PC-3 (cell line): ENCODE data around the gene ACAD10. TPM values are rescaled to one million over a fixed set of nuclear protein-coding genes. Genes with fewer than 3 reads are reported as not detected.
"Not testable (repeated sequence)": the region's sequence is repeated elsewhere in the genome, so short reads cannot be mapped to it uniquely, and the experiment has no call there.

Experiments used
- ATAC-seq: fragments of 200-7000 bp; cut with Tn5 transposase; 2 replicates; pipeline ENCODE4 v1.9.1; 2020; ENCODE audit warnings: mild to moderate bottlenecking, moderate library complexity
- BruUV-seq: library from RNA; stranded (reverse); fragments of 400-500 nt; replicated peaks from 2 replicates; lab custom pipeline; 2021; lab: Mats Ljungman, UMichigan
- CTCF ChIA-PET: fragments of 300-600 bp; sonication (Branson Sonifier 250); formaldehyde crosslinking; loops from one replicate; lab custom pipeline; 2022; ENCODE audit warnings: antibody characterized with exemption; lab: Charles Lee
- POLR2A ChIA-PET: fragments of 300-600 bp; sonication (Branson Sonifier 250); formaldehyde crosslinking; loops from one replicate; lab custom pipeline; 2022; ENCODE audit warnings: antibody characterized with exemption; ENCODE audit not compliant: unreplicated experiment; lab: Charles Lee
- DNase-seq: peaks from one replicate; pipeline ENCODE4 v3.0.0-alpha.2; 2015
- H2AFZ ChIP-seq: fragments of 300-600 bp; sonication (generic); 2 replicates; pipeline ENCODE4 v1.6.0; 2016; ENCODE audit warnings: antibody characterized with exemption, low read length
- H3F3A ChIP-seq: fragments of 300-600 bp; sonication (generic); one replicate; pipeline ENCODE4 v1.6.0; 2017; ENCODE audit warnings: antibody characterized with exemption, low read length, control low read depth, mild to moderate bottlenecking; ENCODE audit not compliant: unreplicated experiment
- H3K27ac ChIP-seq: fragments of 300-600 bp; sonication (generic); 2 replicates; pipeline ENCODE4 v1.5.1; 2016; ENCODE audit warnings: mild to moderate bottlenecking, low read length
- H3K27me3 ChIP-seq: fragments of 300-600 bp; sonication (generic); 2 replicates; pipeline ENCODE4 v1.6.1; 2016; ENCODE audit warnings: low read length, mixed read lengths
- H3K36me3 ChIP-seq: fragments of 300-600 bp; sonication (generic); 2 replicates; pipeline ENCODE4 v1.6.1; 2016; ENCODE audit warnings: low read depth, mixed run types, low read length, mixed read lengths
- H3K4me1 ChIP-seq: fragments of 300-600 bp; sonication (generic); 2 replicates; pipeline ENCODE4 v1.5.1; 2016; ENCODE audit warnings: low read length; ENCODE audit not compliant: insufficient read depth
- H3K4me2 ChIP-seq: fragments of 300-600 bp; sonication (generic); 2 replicates; pipeline ENCODE4 v1.6.0; 2016; ENCODE audit warnings: low read length
- H3K4me3 ChIP-seq: fragments of 300-600 bp; sonication (generic); 2 replicates; pipeline ENCODE4 v1.5.1; 2016; ENCODE audit warnings: mild to moderate bottlenecking, low read length, mixed read lengths
- H3K79me2 ChIP-seq: fragments of 300-600 bp; sonication (generic); 2 replicates; pipeline ENCODE4 v1.6.1; 2017; ENCODE audit warnings: low read length, mixed read lengths
- H3K9ac ChIP-seq: fragments of 300-600 bp; sonication (generic); 2 replicates; pipeline ENCODE4 v1.6.0; 2016; ENCODE audit warnings: mild to moderate bottlenecking, low read length
- H3K9me2 ChIP-seq: fragments of 300-600 bp; sonication (generic); replicated peaks from 2 replicates; pipeline ENCODE4 v1.6.1; 2016; ENCODE audit warnings: mixed run types, low read length, mixed read lengths
- H3K9me3 ChIP-seq: fragments of 300-600 bp; sonication (generic); 2 replicates; pipeline ENCODE4 v1.6.1; 2016; ENCODE audit warnings: low read length, mixed read lengths
- H4K20me1 ChIP-seq: fragments of 300-600 bp; sonication (generic); 2 replicates; pipeline ENCODE4 v1.6.1; 2016; ENCODE audit warnings: low read length, mixed read lengths
- CTCF ChIP-seq: fragments of 300-600 bp; sonication (generic); conservative IDR thresholded peaks from 2 replicates; pipeline ENCODE4 v1.5.1; 2017; ENCODE audit warnings: antibody characterized with exemption, low read depth, mild to moderate bottlenecking, low read length
- EZH2 ChIP-seq: fragments of 300-600 bp; sonication (generic); IDR thresholded peaks from one replicate; pipeline ENCODE4 v1.6.1; 2017; ENCODE audit warnings: antibody characterized with exemption, mild to moderate bottlenecking, low read length; ENCODE audit not compliant: unreplicated experiment
- EZH2phosphoT487 ChIP-seq: fragments of 300-600 bp; sonication (generic); IDR thresholded peaks from 2 replicates; pipeline ENCODE4 v1.6.1; 2018; ENCODE audit warnings: mild to moderate bottlenecking, antibody characterized with exemption, low read length, borderline replicate concordance
- intact Hi-C: fragments of 100-400 bp; cut with micrococcal nuclease; formaldehyde crosslinking; loops from 2 replicates; pipeline ENCODE4 v1.9.0; 2023
- total RNA-seq: library from RNA; depleted of rRNA; stranded (reverse); fragments of >200 nt; gene quantifications from 2 replicates; pipeline ENCODE4 v1.2.3, GENCODE V29; 2014

ACAD10 gene
- total RNA-seq, 1 experiment from 2014 or later: 27.4 TPM

GRCh38 chr12:111733340-111733915 is 47.6 kb downstream of the ACAD10 start:
- H3F3A ChIP-seq: no peaks in the 10 kb centered on the region
- peaks cover 3% of the 10 kb centered on the region; the same call in 1 of the 2 replicates for H3K36me3 ChIP-seq
- TF ChIP-seq EZH2phosphoT487 (no peak), EZH2 (no peak), CTCF (no peak)
- no peak overlapping the region for H3K9ac ChIP-seq
- DNase-seq (no peak), ATAC-seq (no peak)
- H3K27me3 ChIP-seq: no peaks in the 10 kb centered on the region
- intact Hi-C loops: no loop called here
- ChIA-PET CTCF (no interaction called here), POLR2A (no interaction called here)
- no peaks in the 10 kb centered on the region for H3K79me2 ChIP-seq
- H3K4me3 ChIP-seq: no peak overlapping the region
- H3K9me3 ChIP-seq: no peaks in the 10 kb centered on the region
- BruUV-seq: no TSS peak
- no peaks in the 10 kb centered on the region for H3K9me2 ChIP-seq
- H2AFZ ChIP-seq: no peak overlapping the region
- no peak overlapping the region for H3K27ac ChIP-seq
- no peaks in the 10 kb centered on the region for H3K4me1 ChIP-seq
- no peaks in the 10 kb centered on the region for H4K20me1 ChIP-seq
- no peak overlapping the region for H3K4me2 ChIP-seq

- H4K20me1 ChIP-seq, H3K79me2 ChIP-seq, H3K27me3 ChIP-seq, H2AFZ ChIP-seq, H3K4me2 ChIP-seq, ATAC-seq, H3K9me3 ChIP-seq, H3K4me3 ChIP-seq, H3K36me3 ChIP-seq, H3K9ac ChIP-seq, BruUV-seq, DNase-seq, H3K9me2 ChIP-seq, intact Hi-C loops, H3K27ac ChIP-seq, POLR2A ChIA-PET, CTCF ChIA-PET, H3F3A ChIP-seq: not testable (repeated sequence)
- H3K4me1 ChIP-seq: peaks cover 14% of the 10 kb centered on the region
Observed at GRCh38 chr12:111739524-111739923, 53.7 kb downstream of the ACAD10 start.

GRCh38 chr12:111741235-111741812 is 55.5 kb downstream of the ACAD10 start:
- H3K36me3 ChIP-seq: peaks cover 11% of the 10 kb centered on the region; the same call in 1 of the 2 replicates
- no peaks in the 10 kb centered on the region for H3K79me2 ChIP-seq
- BruUV-seq: no TSS peak
- H3K27ac ChIP-seq: peak overlapping the region; percentile 19
- no peaks in the 10 kb centered on the region for H3K9me2 ChIP-seq
- ChIA-PET POLR2A (interaction anchor here (0.5 kb wide), 1 partner anchor 45 kb away, joined by 8 read pairs; no protein-coding TSS in a partner anchor), CTCF (interaction anchor here (0.5 to 1.4 kb wide), 3 partner anchors 11 to 72 kb away, joined by 4 to 13 read pairs (median 7); no protein-coding TSS in a partner anchor)
- no peaks in the 10 kb centered on the region for H3F3A ChIP-seq
- H3K4me1 ChIP-seq: peaks cover 14% of the 10 kb centered on the region
- no peaks in the 10 kb centered on the region for H3K9me3 ChIP-seq
- ATAC-seq (peak; percentile 92), DNase-seq (peak; percentile 61)
- H4K20me1 ChIP-seq: no peaks in the 10 kb centered on the region
- H3K4me3 ChIP-seq: no peak overlapping the region
- H3K27me3 ChIP-seq: no peaks in the 10 kb centered on the region
- no peak overlapping the region for H2AFZ ChIP-seq
- H3K9ac ChIP-seq: no peak overlapping the region
- intact Hi-C loops: loop anchor here (1.0 kb wide), 1 partner anchor 72 kb away; no protein-coding TSS in a partner anchor
- peak overlapping the region; percentile 20; the same call in 1 of the 2 replicates for H3K4me2 ChIP-seq
- TF ChIP-seq EZH2: no peak
